ENCODE results near the gene GRK1. TPM values are rescaled to one million over a fixed set of nuclear protein-coding genes. Genes with fewer than 3 reads are reported as not detected.

Gene GRK1
- total and polyA plus RNA-seq, 11 donors, result 0.08 to 1.3 (median 0.16) TPM; not detected in 3

DNA sequence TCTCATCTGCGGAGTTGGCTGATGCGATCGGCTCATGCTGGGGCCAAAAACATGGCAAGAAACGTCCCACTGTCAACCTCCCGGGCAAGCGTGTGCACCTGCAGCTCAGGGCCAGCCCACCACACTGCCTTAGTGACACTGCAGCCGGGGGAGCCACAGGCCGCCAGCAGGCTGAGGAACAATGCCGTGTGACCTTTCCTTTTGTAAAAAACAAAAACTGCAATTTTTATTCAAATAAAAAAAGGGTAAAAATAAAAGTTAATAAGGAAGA, 73.2 kb downstream of the GRK1 start:
- no peak overlapping the region for H3K4me3 ChIP-seq
- TF ChIP-seq POLR2A (IDR thresholded peaks at IDR 0.05), result no peak
- TF ChIP-seq CTCF (IDR thresholded peaks at IDR 0.05), result no peak
- peaks cover 0 to 17% (median 0%) of the 10 kb centered on the region in 12 donors for H3K4me1 ChIP-seq
- no peak overlapping the region for H3K27ac ChIP-seq
- H3K9me3 ChIP-seq, result no peaks in the 10 kb centered on the region
- 74 to 85% (median 82%) methylated on average over 8 to 9 of the region's 9 CpGs for WGBS, 4 donors
- no peak for ATAC-seq
- DNase-seq, result peak in 1 of 5 donors; percentile 31
- H3K27me3 ChIP-seq, result peaks cover 0 to 15% (median 0%) of the 10 kb centered on the region in 9 donors
- H3K36me3 ChIP-seq, result no peaks in the 10 kb centered on the region
- intact Hi-C loops (cut with DNase I), result no loop called here

DNA sequence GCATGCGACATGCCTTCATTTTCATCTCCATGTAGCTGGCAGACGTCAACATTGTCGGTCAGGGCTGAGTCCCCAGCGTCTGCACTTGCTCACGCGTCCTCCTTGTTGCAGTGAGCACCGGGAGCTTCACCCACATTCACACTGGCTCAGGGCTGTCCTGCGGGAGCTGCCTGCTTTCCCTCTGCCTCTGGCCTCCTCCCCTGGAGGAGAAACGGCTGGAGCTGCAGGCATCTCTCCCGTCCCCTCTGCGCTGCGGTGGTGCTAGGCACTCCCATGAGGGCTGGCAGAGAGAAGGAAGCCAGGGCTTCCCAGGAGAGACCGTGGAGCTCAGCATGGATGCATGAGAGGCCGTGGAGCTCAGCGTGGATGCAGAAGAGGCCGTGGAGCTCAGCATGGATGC, 73.6 kb downstream of the GRK1 start:
- no peaks in the 10 kb centered on the region for H3K36me3 ChIP-seq
- peaks cover 0 to 17% (median 0%) of the 10 kb centered on the region in 12 donors for H3K4me1 ChIP-seq
- DNase-seq (peak in 1 of 5 donors; percentile 42), ATAC-seq (no peak)
- TF ChIP-seq POLR2A (IDR thresholded peaks at IDR 0.05) (no peak), CTCF (IDR thresholded peaks at IDR 0.05) (no peak)
- H3K4me3 ChIP-seq, result no peak overlapping the region
- intact Hi-C loops (cut with DNase I), result no loop called here
- 84 to 88% (median 85%) methylated on average over 15 to 16 of the region's 16 CpGs for WGBS, 4 donors
- peaks cover 0 to 15% (median 0%) of the 10 kb centered on the region in 9 donors for H3K27me3 ChIP-seq
- no peaks in the 10 kb centered on the region for H3K9me3 ChIP-seq
- no peak overlapping the region for H3K27ac ChIP-seq

GRCh38 chr13:113741191-113741668, 74.2 kb downstream of the GRK1 start:
- peak in 1 of 5 donors; percentile 41 for DNase-seq
- 71 to 81% (median 79%) methylated on average over 15 of the region's 15 CpGs for WGBS, 4 donors
- no peak for TF ChIP-seq CTCF (IDR thresholded peaks at IDR 0.05)
- no peak for TF ChIP-seq POLR2A (IDR thresholded peaks at IDR 0.05)

GRCh38 chr13:113742000-113742441, 75.0 kb downstream of the GRK1 start:
- DNase-seq (peak in 2 of 5 donors; percentile 55 to 62), ATAC-seq (peak in 3 of 4 donors; percentile 55 to 82 (median 65))
- H3K4me1 ChIP-seq, result peaks cover 0 to 17% (median 0%) of the 10 kb centered on the region in 12 donors
- peaks cover 0 to 15% (median 0%) of the 10 kb centered on the region in 9 donors for H3K27me3 ChIP-seq
- H3K36me3 ChIP-seq, result no peaks in the 10 kb centered on the region
- 36 to 52% (median 36%) methylated on average over 11 to 15 of the region's 15 CpGs for WGBS, 4 donors
- intact Hi-C loops (cut with DNase I), result no loop called here
- no peak overlapping the region for H3K27ac ChIP-seq
- no peak overlapping the region for H3K4me3 ChIP-seq
- H3K9me3 ChIP-seq, result no peaks in the 10 kb centered on the region
- no peak for TF ChIP-seq CTCF (IDR thresholded peaks at IDR 0.05)
- TF ChIP-seq POLR2A (IDR thresholded peaks at IDR 0.05), result no peak

More at GRCh38 chr13:113741191-113741668, 74.2 kb downstream of the GRK1 start:
- no peak overlapping the region for H3K27ac ChIP-seq
- intact Hi-C loops (cut with DNase I), result no loop called here
- H3K27me3 ChIP-seq, result peaks cover 0 to 15% (median 0%) of the 10 kb centered on the region in 9 donors
- no peak for ATAC-seq
- H3K4me1 ChIP-seq, result peaks cover 0 to 17% (median 0%) of the 10 kb centered on the region in 12 donors
- H3K9me3 ChIP-seq, result no peaks in the 10 kb centered on the region
- no peak overlapping the region for H3K4me3 ChIP-seq
- no peaks in the 10 kb centered on the region for H3K36me3 ChIP-seq

All from heart left ventricle (tissue), 16 donors.